Measurements from ENCODE around the gene ATP10A.

DNA sequence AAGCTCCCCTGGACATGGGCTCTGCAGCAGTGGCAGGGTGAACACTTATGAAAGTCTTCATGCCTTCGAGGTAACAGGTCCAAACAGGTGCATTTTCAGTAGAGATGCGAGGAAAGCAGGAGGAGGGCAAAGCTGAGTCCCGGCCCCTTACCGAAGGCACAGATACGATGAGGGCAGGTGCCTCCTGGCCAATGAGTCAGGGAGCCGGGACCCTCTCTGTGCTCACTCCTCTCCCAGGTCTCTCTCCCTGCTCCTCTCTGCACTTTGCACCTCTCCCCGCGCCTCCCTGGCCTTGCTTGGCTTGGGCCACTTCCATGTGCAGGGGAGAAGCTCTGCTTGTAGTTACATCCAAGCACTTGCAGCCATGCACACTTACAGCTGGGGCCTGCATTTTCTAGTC, 187.1 kb downstream of the ATP10A start:
- TF ChIP-seq, protein P1, sequence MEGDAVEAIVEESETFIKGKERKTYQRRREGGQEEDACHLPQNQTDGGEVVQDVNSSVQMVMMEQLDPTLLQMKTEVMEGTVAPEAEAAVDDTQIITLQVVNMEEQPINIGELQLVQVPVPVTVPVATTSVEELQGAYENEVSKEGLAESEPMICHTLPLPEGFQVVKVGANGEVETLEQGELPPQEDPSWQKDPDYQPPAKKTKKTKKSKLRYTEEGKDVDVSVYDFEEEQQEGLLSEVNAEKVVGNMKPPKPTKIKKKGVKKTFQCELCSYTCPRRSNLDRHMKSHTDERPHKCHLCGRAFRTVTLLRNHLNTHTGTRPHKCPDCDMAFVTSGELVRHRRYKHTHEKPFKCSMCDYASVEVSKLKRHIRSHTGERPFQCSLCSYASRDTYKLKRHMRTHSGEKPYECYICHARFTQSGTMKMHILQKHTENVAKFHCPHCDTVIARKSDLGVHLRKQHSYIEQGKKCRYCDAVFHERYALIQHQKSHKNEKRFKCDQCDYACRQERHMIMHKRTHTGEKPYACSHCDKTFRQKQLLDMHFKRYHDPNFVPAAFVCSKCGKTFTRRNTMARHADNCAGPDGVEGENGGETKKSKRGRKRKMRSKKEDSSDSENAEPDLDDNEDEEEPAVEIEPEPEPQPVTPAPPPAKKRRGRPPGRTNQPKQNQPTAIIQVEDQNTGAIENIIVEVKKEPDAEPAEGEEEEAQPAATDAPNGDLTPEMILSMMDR (conservative IDR thresholded peaks at IDR 0.05; ENCODE audit: low read length): no peak
- TF ChIP-seq EZH2phosphoT487 (IDR thresholded peaks at IDR 0.05; ENCODE audit: borderline replicate concordance, low read depth, low read length): no peak
